Heart right ventricle (tissue), 16 donors: ENCODE measurements around the gene AMDHD2. TPM values are rescaled to one million over a fixed set of nuclear protein-coding genes. Genes with fewer than 3 reads are reported as not detected.

Source experiments
- ATAC-seq, 8 donors: fragments of 200-7000 bp; cut with Tn5 transposase; one replicate each; pipeline ENCODE4 v1.9.1; 2020; ENCODE audit warnings: mild to moderate bottlenecking in 8 of 8, moderate library complexity in 8 of 8, moderate number of reproducible peaks in 1 of 8
- DNase-seq, 2 donors: peaks; one replicate each; pipeline ENCODE4 v3.0.0-alpha.2; 2020
- H3K27ac ChIP-seq, 10 donors: fragments of 200-600 bp; sonication (generic) in 2 of 10; one replicate each; pipeline versions ENCODE4 v1.5.0 to v1.8.0; 2020 to 2022; ENCODE audit warnings: mild to moderate bottlenecking in 3 of 10
- H3K27me3 ChIP-seq, 7 donors: fragments of 200-600 bp; one replicate each; pipeline ENCODE4 v1.8.0; 2021 to 2022; ENCODE audit warnings: mild to moderate bottlenecking in 2 of 7
- H3K36me3 ChIP-seq, 9 donors: fragments of 200-600 bp; sonication (generic) in 1 of 9; one replicate each; pipeline versions ENCODE4 v1.5.0 to v1.8.0; 2020 to 2022; ENCODE audit warnings: mild to moderate bottlenecking in 2 of 9
- H3K4me1 ChIP-seq, 9 donors: fragments of 200-600 bp; sonication (generic) in 1 of 9; one replicate each; pipeline versions ENCODE4 v1.5.0 to v1.8.0; 2020 to 2022; ENCODE audit warnings: mild to moderate bottlenecking in 4 of 9
- H3K4me3 ChIP-seq, 10 donors: fragments of 200-600 bp; sonication (generic) in 2 of 10; one replicate each; pipeline versions ENCODE4 v1.5.0 to v1.8.0; 2020 to 2022; ENCODE audit warnings: mild to moderate bottlenecking in 7 of 10, moderate library complexity in 2 of 10
- H3K9me3 ChIP-seq, 11 donors: fragments of 200-600 bp in 10 of 11; sonication (generic) in 2 of 11; one replicate each; pipeline versions ENCODE4 v1.5.0 to v1.8.0; 2013 to 2022; ENCODE audit warnings: mild to moderate bottlenecking in 2 of 11, control low read depth in 1 of 11, moderate library complexity in 1 of 11
- WGBS, 2 donors: extraction: QIAGEN DNeasy Blood & Tissue Kit; methylation state at CpG; one replicate each; pipeline ENCODE4 v1.1.7; 2013; ENCODE audit warnings: inconsistent platforms in 1 of 2; 5-methylcytosine and 5-hydroxymethylcytosine counted together
- intact Hi-C, 10 donors: fragments of 100-400 bp; cut with DNase I; formaldehyde crosslinking; loops; one replicate each; pipeline versions ENCODE4 v1.11.1 to v1.14.2; 2022
- polyA plus RNA-seq, 2 donors: library from polyadenylated mRNA; stranded (reverse); fragments of 200-250 nt; gene quantifications; one replicate each; pipeline ENCODE4 v1.2.3, GENCODE V29; 2013
- total RNA-seq, 10 donors: library from RNA; stranded (reverse); fragmentation: NEBNext Ultra II Directional in 3 of 10; extraction: Animal tissue kit (Norgen Biotek cat#: 25700) in 3 of 10; gene quantifications; one replicate each; pipeline versions ENCODE4 v1.2.1 to v1.2.4, GENCODE V29; 2021 to 2023
- TF ChIP-seq, protein P1 (sequence below), 9 donors: fragments of 200-600 bp; sonication (generic) in 2 of 9; IDR thresholded peaks; one replicate each; pipeline versions ENCODE4 v1.5.0 to v1.8.0; 2021 to 2022; ENCODE audit warnings: antibody characterized with exemption in 9 of 9, mild to moderate bottlenecking in 5 of 9, moderate library complexity in 1 of 9
- donor health status: Arrhythmogenic right ventricular cardiomyopathy.
- donor health status: ischemic (EF 13 %, LVEDD 7.1; RV severe dilation, severe dysfunction).
- donor health status: healthy with polysubstance abuse.
- donor health status: DM: no; HTN: yes; CAD: no.
- donor health status: DM: no; HTN: no; CAD: no.
- donor health status: ischemic (EF 25% LVEDD 6.9; RV normal size, moderate dysfunction).
- donor health status: ischemic (EF 25% LVEDD 5.7; RV mildly dilated, moderate dysfunction).
- donor health status: healthy.
- donor health status: DM: yes; HTN: yes; CAD: no.
- donor health status: Ischemic cardiomyopathy.
- donor health status: ischemic (EF 35%, LVEDD 5.7; RV mildly dilated, moderate dysfunction).
- donor health status: nonischemic (EF 11% LVEDD 7.7; RV severe dilation, severe dysfunction).
- donor health status: DM: yes; HTN: yes; CAD: no.
- donor health status: PGD.
- donor health status: ischemic (EF 29% LVEDD 5.4; RV normal size, mild dysfunction).
- donor health status: nonischemic (EF 23%, LVEDD 6.1; RV moderate dilation, normal function).

The AMDHD2 gene
- total and polyA plus RNA-seq, 12 donors = 7.1 to 20.8 (median 10.4) TPM

DNA sequence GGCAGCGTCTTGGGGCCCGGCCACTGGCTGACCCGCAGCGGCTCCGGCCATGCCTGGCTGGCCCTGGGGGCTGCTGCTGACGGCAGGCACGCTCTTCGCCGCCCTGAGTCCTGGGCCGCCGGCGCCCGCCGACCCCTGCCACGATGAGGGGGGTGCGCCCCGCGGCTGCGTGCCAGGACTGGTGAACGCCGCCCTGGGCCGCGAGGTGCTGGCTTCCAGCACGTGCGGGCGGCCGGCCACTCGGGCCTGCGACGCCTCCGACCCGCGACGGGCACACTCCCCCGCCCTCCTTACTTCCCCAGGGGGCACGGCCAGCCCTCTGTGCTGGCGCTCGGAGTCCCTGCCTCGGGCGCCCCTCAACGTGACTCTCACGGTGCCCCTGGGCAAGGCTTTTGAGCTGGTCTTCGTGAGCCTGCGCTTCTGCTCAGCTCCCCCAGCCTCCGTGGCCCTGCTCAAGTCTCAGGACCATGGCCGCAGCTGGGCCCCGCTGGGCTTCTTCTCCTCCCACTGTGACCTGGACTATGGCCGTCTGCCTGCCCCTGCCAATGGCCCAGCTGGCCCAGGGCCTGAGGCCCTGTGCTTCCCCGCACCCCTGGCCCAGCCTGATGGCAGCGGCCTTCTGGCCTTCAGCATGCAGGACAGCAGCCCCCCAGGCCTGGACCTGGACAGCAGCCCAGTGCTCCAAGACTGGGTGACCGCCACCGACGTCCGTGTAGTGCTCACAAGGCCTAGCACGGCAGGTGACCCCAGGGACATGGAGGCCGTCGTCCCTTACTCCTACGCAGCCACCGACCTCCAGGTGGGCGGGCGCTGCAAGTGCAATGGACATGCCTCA, 48.3 kb upstream of the AMDHD2 start:
- WGBS, 2 donors = 35 to 39% methylated on average over 61 of the region's 61 CpGs
- intact Hi-C loops = no loop called here
- no peak overlapping the region for H3K27ac ChIP-seq
- TF ChIP-seq, protein P1, sequence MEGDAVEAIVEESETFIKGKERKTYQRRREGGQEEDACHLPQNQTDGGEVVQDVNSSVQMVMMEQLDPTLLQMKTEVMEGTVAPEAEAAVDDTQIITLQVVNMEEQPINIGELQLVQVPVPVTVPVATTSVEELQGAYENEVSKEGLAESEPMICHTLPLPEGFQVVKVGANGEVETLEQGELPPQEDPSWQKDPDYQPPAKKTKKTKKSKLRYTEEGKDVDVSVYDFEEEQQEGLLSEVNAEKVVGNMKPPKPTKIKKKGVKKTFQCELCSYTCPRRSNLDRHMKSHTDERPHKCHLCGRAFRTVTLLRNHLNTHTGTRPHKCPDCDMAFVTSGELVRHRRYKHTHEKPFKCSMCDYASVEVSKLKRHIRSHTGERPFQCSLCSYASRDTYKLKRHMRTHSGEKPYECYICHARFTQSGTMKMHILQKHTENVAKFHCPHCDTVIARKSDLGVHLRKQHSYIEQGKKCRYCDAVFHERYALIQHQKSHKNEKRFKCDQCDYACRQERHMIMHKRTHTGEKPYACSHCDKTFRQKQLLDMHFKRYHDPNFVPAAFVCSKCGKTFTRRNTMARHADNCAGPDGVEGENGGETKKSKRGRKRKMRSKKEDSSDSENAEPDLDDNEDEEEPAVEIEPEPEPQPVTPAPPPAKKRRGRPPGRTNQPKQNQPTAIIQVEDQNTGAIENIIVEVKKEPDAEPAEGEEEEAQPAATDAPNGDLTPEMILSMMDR (IDR thresholded peaks at IDR 0.05) = no peak
- ATAC-seq (no peak), DNase-seq (no peak)
- no peaks in the 10 kb centered on the region for H3K9me3 ChIP-seq
- H3K4me3 ChIP-seq = peak overlapping the region in 8 of 10 donors; percentile 2 to 39 (median 26)
- H3K27me3 ChIP-seq = peaks cover 11 to 67% (median 42%) of the 10 kb centered on the region in 7 donors
- H3K4me1 ChIP-seq = peaks cover 27 to 72% (median 61%) of the 10 kb centered on the region in 9 donors
- H3K36me3 ChIP-seq = no peaks in the 10 kb centered on the region

DNA sequence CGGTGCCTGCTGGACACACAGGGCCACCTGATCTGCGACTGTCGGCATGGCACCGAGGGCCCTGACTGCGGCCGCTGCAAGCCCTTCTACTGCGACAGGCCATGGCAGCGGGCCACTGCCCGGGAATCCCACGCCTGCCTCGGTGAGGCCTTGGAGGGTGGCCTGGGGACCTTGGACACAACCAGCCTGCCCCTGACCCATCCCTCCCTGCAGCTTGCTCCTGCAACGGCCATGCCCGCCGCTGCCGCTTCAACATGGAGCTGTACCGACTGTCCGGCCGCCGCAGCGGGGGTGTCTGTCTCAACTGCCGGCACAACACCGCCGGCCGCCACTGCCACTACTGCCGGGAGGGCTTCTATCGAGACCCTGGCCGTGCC, 47.7 kb upstream of the AMDHD2 start:
- no peaks in the 10 kb centered on the region for H3K9me3 ChIP-seq
- peaks cover 27 to 68% (median 59%) of the 10 kb centered on the region in 9 donors for H3K4me1 ChIP-seq
- no peak overlapping the region for H3K27ac ChIP-seq
- no peak overlapping the region for H3K4me3 ChIP-seq
- H3K27me3 ChIP-seq = peaks cover 11 to 62% (median 42%) of the 10 kb centered on the region in 7 donors
- no peaks in the 10 kb centered on the region for H3K36me3 ChIP-seq
- no peak for DNase-seq
- no peak for ATAC-seq
- intact Hi-C loops = no loop called here
- TF ChIP-seq, protein P1 (IDR thresholded peaks at IDR 0.05) = no peak
- 95 to 96% methylated on average over 27 of the region's 27 CpGs for WGBS, 2 donors

DNA sequence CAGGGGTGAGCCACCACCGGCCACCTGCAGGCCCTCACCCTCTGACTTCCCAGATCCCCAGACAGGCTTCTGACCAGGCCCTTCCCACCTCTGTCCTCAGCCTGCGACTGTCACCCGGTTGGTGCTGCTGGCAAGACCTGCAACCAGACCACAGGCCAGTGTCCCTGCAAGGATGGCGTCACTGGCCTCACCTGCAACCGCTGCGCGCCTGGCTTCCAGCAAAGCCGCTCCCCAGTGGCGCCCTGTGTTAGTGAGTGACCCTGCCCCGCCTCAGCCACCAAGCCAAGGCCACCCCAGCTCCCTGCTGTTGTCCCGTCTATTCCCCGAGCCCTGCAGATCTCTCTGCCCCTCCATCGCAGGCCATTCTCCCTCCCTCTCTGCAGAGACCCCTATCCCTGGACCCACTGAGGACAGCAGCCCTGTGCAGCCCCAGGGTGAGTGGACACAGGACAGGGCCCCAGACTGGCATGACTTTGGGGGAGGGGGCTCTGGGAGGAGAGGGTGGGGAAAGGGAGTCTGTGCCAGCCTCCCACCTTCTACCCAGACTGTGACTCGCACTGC, 47.2 kb upstream of the AMDHD2 start:
- TF ChIP-seq, protein P1 (IDR thresholded peaks at IDR 0.05) = no peak
- no peak for ATAC-seq
- Histone ChIP-seq H3K9me3 (no peaks in the 10 kb centered on the region), H3K4me3 (no peak overlapping the region), H3K27me3 (peaks cover 11 to 57% (median 42%) of the 10 kb centered on the region in 7 donors), H3K27ac (no peak overlapping the region), H3K36me3 (no peaks in the 10 kb centered on the region), H3K4me1 (peaks cover 27 to 66% (median 55%) of the 10 kb centered on the region in 9 donors)
- intact Hi-C loops = no loop called here
- no peak for DNase-seq
- WGBS, 2 donors = 89 to 91% methylated on average over 13 to 14 of the region's 14 CpGs

DNA sequence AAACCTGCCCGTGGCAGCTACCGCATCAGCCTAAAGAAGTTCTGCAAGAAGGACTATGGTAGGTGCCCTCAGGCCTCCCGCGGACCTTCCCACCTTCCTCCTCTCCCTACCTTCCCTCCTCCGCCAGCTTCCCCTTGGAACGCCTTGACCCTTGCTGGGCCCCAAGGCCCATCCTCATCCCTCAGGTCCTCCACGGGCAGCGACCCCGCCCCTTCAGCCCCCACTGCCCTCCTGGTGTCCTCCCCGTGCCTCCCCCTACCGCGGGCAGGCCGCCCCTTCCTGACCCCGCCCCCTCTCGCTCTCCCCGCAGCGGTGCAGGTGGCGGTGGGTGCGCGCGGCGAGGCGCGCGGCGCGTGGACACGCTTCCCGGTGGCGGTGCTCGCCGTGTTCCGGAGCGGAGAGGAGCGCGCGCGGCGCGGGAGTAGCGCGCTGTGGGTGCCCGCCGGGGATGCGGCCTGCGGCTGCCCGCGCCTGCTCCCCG, 46.7 kb upstream of the AMDHD2 start:
- WGBS, 2 donors = 4 to 9% methylated on average over 37 to 49 of the region's 49 CpGs
- no peaks in the 10 kb centered on the region for H3K36me3 ChIP-seq
- ATAC-seq = no peak
- H3K27ac ChIP-seq = no peak overlapping the region
- intact Hi-C loops = no loop called here
- H3K27me3 ChIP-seq = peaks cover 11 to 52% (median 42%) of the 10 kb centered on the region in 7 donors
- TF ChIP-seq, protein P1 (IDR thresholded peaks at IDR 0.05) = no peak
- no peak for DNase-seq
- no peaks in the 10 kb centered on the region for H3K9me3 ChIP-seq
- peaks cover 22 to 61% (median 50%) of the 10 kb centered on the region in 9 donors for H3K4me1 ChIP-seq
- peak overlapping the region in 6 of 10 donors; percentile 22 to 83 (median 57) for H3K4me3 ChIP-seq
